DND-41 (cell line): ENCODE results near the gene DRAM1.

Experiments
- ATAC-seq: fragments of 200-7000 bp; cut with Tn5 transposase; 3 replicates; pipeline ENCODE4 v1.9.1; 2021; ENCODE audit warnings: low read depth; ENCODE audit not compliant: insufficient read depth
- DNase-seq: peaks from one replicate; pipeline ENCODE4 v3.0.0-alpha.2; 2020
- H2AFZ ChIP-seq: 2 replicates; pipeline ENCODE4 v1.6.0; 2012; ENCODE audit warnings: low read depth, low read length
- H3K27ac ChIP-seq: 2 replicates; pipeline ENCODE4 v1.5.1; 2012; ENCODE audit warnings: low read length, inconsistent platforms
- H3K27me3 ChIP-seq: fragments of 200-600 bp; sonication (generic); 2 replicates; pipeline ENCODE4 v1.6.0; 2012; ENCODE audit warnings: low read length, mild to moderate bottlenecking, inconsistent platforms; ENCODE audit not compliant: insufficient read depth, poor library complexity
- H3K36me3 ChIP-seq: 2 replicates; pipeline ENCODE4 v1.5.1; 2012; ENCODE audit warnings: low read length, inconsistent platforms; ENCODE audit not compliant: insufficient read depth
- H3K4me1 ChIP-seq: 2 replicates; pipeline ENCODE4 v1.5.1; 2012; ENCODE audit warnings: mild to moderate bottlenecking, low read length; ENCODE audit not compliant: insufficient read depth
- H3K4me2 ChIP-seq: 2 replicates; pipeline ENCODE4 v1.6.0; 2012; ENCODE audit warnings: mild to moderate bottlenecking, moderate library complexity, low read length, inconsistent platforms; ENCODE audit not compliant: insufficient read depth
- H3K4me3 ChIP-seq, 2 experiments: fragments of 200-600 bp in 1 of 2; shearing (Covaris generic) in 1 of 2; 2 replicates each; pipeline ENCODE4 v1.5.1; 2012 to 2016; ENCODE audit warnings: inconsistent platforms in 2 of 2, low read length in 2 of 2, mild to moderate bottlenecking in 2 of 2, low read depth in 1 of 2, moderate library complexity in 1 of 2
- H3K79me2 ChIP-seq: 2 replicates; pipeline ENCODE4 v1.6.0; 2012; ENCODE audit warnings: low read length, inconsistent platforms; ENCODE audit not compliant: insufficient read depth
- H3K9ac ChIP-seq: 2 replicates; pipeline ENCODE4 v1.6.0; 2012; ENCODE audit warnings: low read depth, mild to moderate bottlenecking, inconsistent platforms, low read length, moderate library complexity
- H3K9me3 ChIP-seq: 2 replicates; pipeline ENCODE4 v1.5.1; 2012; ENCODE audit warnings: low read length, moderate library complexity, mild to moderate bottlenecking, inconsistent platforms; ENCODE audit not compliant: insufficient read depth, severe bottlenecking
- H4K20me1 ChIP-seq: 2 replicates; pipeline ENCODE4 v1.6.0; 2012; ENCODE audit warnings: low read length; ENCODE audit not compliant: insufficient read depth
- EZH2 ChIP-seq: IDR thresholded peaks from 3 replicates; pipeline ENCODE4 v1.6.1; 2012; ENCODE audit warnings: borderline replicate concordance, low read depth, mild to moderate bottlenecking, moderate library complexity, low read length, inconsistent platforms; ENCODE audit not compliant: severe bottlenecking
- TF ChIP-seq, protein P1 (sequence below): IDR thresholded peaks from 2 replicates; pipeline ENCODE4 v1.5.1; 2012; ENCODE audit warnings: borderline replicate concordance, low read length, moderate library complexity, mild to moderate bottlenecking; ENCODE audit not compliant: poor library complexity, severe bottlenecking; ENCODE audit errors: extremely low read depth

DRAM1 gene

DNA sequence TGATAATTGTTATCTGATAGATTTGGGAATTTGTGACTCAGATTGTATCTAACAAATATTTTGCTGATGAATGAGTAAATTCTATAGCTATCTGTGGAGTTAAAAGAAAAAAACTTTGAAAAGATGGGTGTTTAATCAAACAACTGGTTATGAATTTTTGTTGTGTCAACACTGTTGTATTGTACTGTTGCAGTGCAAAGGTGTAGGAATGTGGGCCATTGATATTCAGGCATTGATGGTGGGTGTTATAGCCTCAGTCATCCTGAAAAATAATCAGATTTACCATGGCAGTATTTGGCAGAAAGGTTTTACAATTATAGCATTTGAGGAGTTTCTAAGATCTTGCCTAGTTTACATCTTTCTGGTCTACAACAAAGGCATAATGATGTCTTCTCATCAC lies 15.4 kb downstream of the DRAM1 start:
- Histone ChIP-seq H3K4me2 (no peak overlapping the region), H3K27ac (no peak overlapping the region), H3K9me3 (no peaks in the 10 kb centered on the region), H2AFZ (no peak overlapping the region), H3K4me1 (0 out of 2 replicates have a peak, but pooled peaks cover 3% of the 10 kb centered on the region), H3K4me3 (no peak overlapping the region), H3K36me3 (no peaks in the 10 kb centered on the region), H3K27me3 (no peaks in the 10 kb centered on the region), H3K79me2 (no peaks in the 10 kb centered on the region), H4K20me1 (no peaks in the 10 kb centered on the region), H3K9ac (no peak overlapping the region)
- TF ChIP-seq EZH2, result no peak
- TF ChIP-seq, protein P1, sequence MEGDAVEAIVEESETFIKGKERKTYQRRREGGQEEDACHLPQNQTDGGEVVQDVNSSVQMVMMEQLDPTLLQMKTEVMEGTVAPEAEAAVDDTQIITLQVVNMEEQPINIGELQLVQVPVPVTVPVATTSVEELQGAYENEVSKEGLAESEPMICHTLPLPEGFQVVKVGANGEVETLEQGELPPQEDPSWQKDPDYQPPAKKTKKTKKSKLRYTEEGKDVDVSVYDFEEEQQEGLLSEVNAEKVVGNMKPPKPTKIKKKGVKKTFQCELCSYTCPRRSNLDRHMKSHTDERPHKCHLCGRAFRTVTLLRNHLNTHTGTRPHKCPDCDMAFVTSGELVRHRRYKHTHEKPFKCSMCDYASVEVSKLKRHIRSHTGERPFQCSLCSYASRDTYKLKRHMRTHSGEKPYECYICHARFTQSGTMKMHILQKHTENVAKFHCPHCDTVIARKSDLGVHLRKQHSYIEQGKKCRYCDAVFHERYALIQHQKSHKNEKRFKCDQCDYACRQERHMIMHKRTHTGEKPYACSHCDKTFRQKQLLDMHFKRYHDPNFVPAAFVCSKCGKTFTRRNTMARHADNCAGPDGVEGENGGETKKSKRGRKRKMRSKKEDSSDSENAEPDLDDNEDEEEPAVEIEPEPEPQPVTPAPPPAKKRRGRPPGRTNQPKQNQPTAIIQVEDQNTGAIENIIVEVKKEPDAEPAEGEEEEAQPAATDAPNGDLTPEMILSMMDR, result no peak
- ATAC-seq (no peak), DNase-seq (no peak)

DNA sequence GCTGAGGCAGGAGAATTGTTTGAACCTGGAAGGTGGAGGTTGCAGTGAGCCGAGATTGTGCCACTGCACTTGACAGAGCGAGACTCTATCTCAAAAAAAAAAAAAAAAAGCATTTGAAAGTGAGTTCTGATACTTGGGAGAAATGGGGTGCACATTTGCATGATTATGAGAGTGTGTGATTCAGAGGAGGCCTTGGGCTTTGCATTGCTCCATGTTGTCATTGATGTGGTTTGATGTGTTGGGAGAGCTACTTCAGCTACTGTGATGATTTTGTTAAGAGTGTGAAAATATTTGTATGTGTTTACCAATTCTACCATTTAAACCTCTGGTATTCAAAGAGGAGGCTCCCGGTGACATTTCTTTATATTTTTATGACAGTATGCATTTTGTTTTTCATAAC lies 24.4 kb downstream of the DRAM1 start:
- H3K4me2 ChIP-seq, result no peak overlapping the region
- H3K79me2 ChIP-seq, result no peaks in the 10 kb centered on the region
- no peaks in the 10 kb centered on the region for H3K4me1 ChIP-seq
- H3K36me3 ChIP-seq, result no peaks in the 10 kb centered on the region
- no peak overlapping the region for H3K4me3 ChIP-seq
- no peaks in the 10 kb centered on the region for H4K20me1 ChIP-seq
- no peaks in the 10 kb centered on the region for H3K27me3 ChIP-seq
- H3K9ac ChIP-seq, result no peak overlapping the region
- H3K27ac ChIP-seq, result no peak overlapping the region
- H2AFZ ChIP-seq, result no peak overlapping the region
- ATAC-seq, result no peak
- DNase-seq, result no peak
- no peak for TF ChIP-seq EZH2
- TF ChIP-seq, protein P1, result no peak
- H3K9me3 ChIP-seq, result no peaks in the 10 kb centered on the region

DNA sequence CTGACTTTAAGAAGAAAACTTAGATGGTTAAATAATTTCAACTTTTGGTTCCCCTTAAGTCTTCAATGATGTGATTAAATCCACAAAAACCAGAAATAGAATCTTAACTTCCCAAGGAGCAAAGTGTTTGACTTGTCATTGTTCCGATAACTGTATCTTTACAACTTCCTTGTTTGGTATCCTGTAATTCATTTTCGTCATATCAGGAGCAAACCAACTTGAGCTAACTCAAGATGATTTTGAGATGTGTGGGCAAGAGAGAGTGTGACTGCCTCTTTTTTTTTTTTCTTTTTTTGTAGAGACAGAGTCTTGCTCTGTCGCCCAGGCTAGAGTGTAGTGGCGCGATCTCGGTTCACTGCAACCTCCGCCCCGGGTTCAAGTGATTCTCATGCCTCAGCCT lies 25.3 kb downstream of the DRAM1 start:
- no peaks in the 10 kb centered on the region for H3K36me3 ChIP-seq
- no peak overlapping the region for H3K9ac ChIP-seq
- H3K4me3 ChIP-seq, result no peak overlapping the region
- no peak for ATAC-seq
- no peak for DNase-seq
- no peaks in the 10 kb centered on the region for H4K20me1 ChIP-seq
- TF ChIP-seq, protein P1, result no peak
- TF ChIP-seq EZH2, result no peak
- no peak overlapping the region for H3K4me2 ChIP-seq
- H2AFZ ChIP-seq, result no peak overlapping the region
- H3K27ac ChIP-seq, result no peak overlapping the region
- no peaks in the 10 kb centered on the region for H3K9me3 ChIP-seq
- H3K27me3 ChIP-seq, result no peaks in the 10 kb centered on the region
- no peaks in the 10 kb centered on the region for H3K79me2 ChIP-seq
- no peaks in the 10 kb centered on the region for H3K4me1 ChIP-seq

DNA sequence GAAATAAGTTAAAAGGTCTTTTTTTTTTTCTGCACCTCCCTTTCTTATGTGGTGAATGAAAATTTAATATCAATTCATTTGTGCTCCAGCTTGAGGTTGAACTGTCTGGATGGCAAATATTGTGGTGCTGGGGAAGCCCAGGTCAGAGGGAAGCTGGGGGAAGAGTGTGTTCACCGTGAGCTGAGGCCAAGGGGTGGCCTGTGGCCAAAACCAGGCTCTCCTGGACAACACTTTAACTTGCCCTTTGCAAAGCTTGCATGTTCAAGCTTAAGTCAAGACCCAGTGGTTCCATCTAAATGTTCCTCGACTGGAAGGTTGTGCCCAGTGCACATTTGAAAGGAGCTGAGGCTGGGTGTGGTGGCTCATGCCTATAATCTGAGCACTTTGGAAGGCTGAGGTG lies 28.8 kb downstream of the DRAM1 start:
- DNase-seq (no peak), ATAC-seq (no peak)
- Histone ChIP-seq H3K9me3 (no peaks in the 10 kb centered on the region), H3K4me2 (no peak overlapping the region), H4K20me1 (no peaks in the 10 kb centered on the region), H3K9ac (no peak overlapping the region), H3K79me2 (no peaks in the 10 kb centered on the region), H2AFZ (no peak overlapping the region), H3K27ac (no peak overlapping the region), H3K4me1 (no peaks in the 10 kb centered on the region), H3K4me3 (no peak overlapping the region), H3K27me3 (peaks cover 2% of the 10 kb centered on the region), H3K36me3 (no peaks in the 10 kb centered on the region)
- TF ChIP-seq EZH2, result no peak
- TF ChIP-seq, protein P1, result no peak
